OCI-LY3 (cell line): ENCODE measurements around the gene LARGE1.

ENCODE experiments used
- H2AFZ ChIP-seq: fragments of 200-600, 300-600 bp; shearing (Covaris generic); 2 replicates; pipeline ENCODE4 v1.6.0; 2014; ENCODE audit warnings: antibody characterized with exemption, low read depth, low read length
- H3K27ac ChIP-seq: fragments of 200-600, 300-600 bp; sonication (generic); 2 replicates; pipeline ENCODE4 v1.5.1; 2014; ENCODE audit warnings: mild to moderate bottlenecking, low read length, moderate library complexity, mixed read lengths
- H3K27me3 ChIP-seq: fragments of 200-600, 300-600 bp; sonication (generic); 2 replicates; pipeline ENCODE4 v1.6.1; 2014; ENCODE audit warnings: low read depth, low read length, mixed read lengths
- H3K36me3 ChIP-seq: fragments of 200-600, 300-600 bp; sonication (generic); replicated peaks from 2 replicates; pipeline ENCODE3; 2014; ENCODE audit warnings: low read depth, low read length, mixed read lengths
- H3K4me1 ChIP-seq: fragments of 300-600, 200-600 bp; sonication (generic); 2 replicates; pipeline ENCODE4 v1.6.1; 2014; ENCODE audit warnings: low read length, mixed read lengths
- H3K4me2 ChIP-seq: fragments of 200-600, 300-600 bp; sonication (generic); 2 replicates; pipeline ENCODE4 v1.6.1; 2014; ENCODE audit warnings: low read length, mixed read lengths
- H3K4me3 ChIP-seq: fragments of 300-600, 200-600 bp; sonication (generic); 2 replicates; pipeline ENCODE4 v1.5.1; 2014; ENCODE audit warnings: antibody characterized with exemption, mild to moderate bottlenecking, low read length, moderate library complexity
- H3K79me2 ChIP-seq: fragments of 300-600, 200-600 bp; shearing (Covaris generic); 2 replicates; pipeline ENCODE4 v1.6.1; 2014; ENCODE audit warnings: mild to moderate bottlenecking, low read length, mixed read lengths
- H3K9ac ChIP-seq: fragments of 300-600, 200-600 bp; shearing (Covaris generic); 2 replicates; pipeline ENCODE4 v1.6.0; 2014; ENCODE audit warnings: mild to moderate bottlenecking, low read length, moderate library complexity
- H3K9me3 ChIP-seq: fragments of 200-600, 300-600 bp; shearing (Covaris generic); 2 replicates; pipeline ENCODE4 v1.6.1; 2014; ENCODE audit warnings: low read length, mixed read lengths; ENCODE audit not compliant: insufficient read depth
- H4K20me1 ChIP-seq: fragments of 200-600, 300-600 bp; sonication (generic); 2 replicates; pipeline ENCODE4 v1.6.1; 2016; ENCODE audit warnings: low read length, mixed read lengths; ENCODE audit not compliant: insufficient read depth
- CTCF ChIP-seq: fragments of 200-600, 300-600 bp; sonication (generic); IDR thresholded peaks from 2 replicates; pipeline ENCODE4 v1.5.1; 2014; ENCODE audit warnings: antibody characterized with exemption, low read length, low read depth
- EZH2phosphoT487 ChIP-seq: fragments of 200-600 bp; shearing (Covaris generic); IDR thresholded peaks from 2 replicates; pipeline ENCODE4 v1.6.1; 2018; ENCODE audit warnings: antibody characterized with exemption, mixed run types, low read depth

LARGE1 gene

GRCh38 chr22:33328789-33329296 is 591.4 kb downstream of the LARGE1 start:
- no peak overlapping the region for H3K27ac ChIP-seq
- no peaks in the 10 kb centered on the region for H3K27me3 ChIP-seq
- no peak overlapping the region for H2AFZ ChIP-seq
- no peaks in the 10 kb centered on the region for H4K20me1 ChIP-seq
- no peak for TF ChIP-seq EZH2phosphoT487
- TF ChIP-seq CTCF, result no peak
- H3K36me3 ChIP-seq, result peaks cover 4% of the 10 kb centered on the region
- H3K9me3 ChIP-seq, result no peaks in the 10 kb centered on the region
- no peaks in the 10 kb centered on the region for H3K79me2 ChIP-seq
- H3K4me2 ChIP-seq, result no peak overlapping the region
- no peak overlapping the region for H3K4me3 ChIP-seq
- H3K4me1 ChIP-seq, result peaks cover 16% of the 10 kb centered on the region
- no peak overlapping the region for H3K9ac ChIP-seq

- Histone ChIP-seq H3K9me3 (no peaks in the 10 kb centered on the region), H2AFZ (no peak overlapping the region), H3K9ac (no peak overlapping the region), H3K36me3 (peaks cover 1% of the 10 kb centered on the region), H3K4me1 (peaks cover 16% of the 10 kb centered on the region), H3K4me3 (no peak overlapping the region), H3K27ac (no peak overlapping the region), H3K4me2 (no peak overlapping the region), H3K79me2 (no peaks in the 10 kb centered on the region), H4K20me1 (no peaks in the 10 kb centered on the region), H3K27me3 (no peaks in the 10 kb centered on the region)
- TF ChIP-seq EZH2phosphoT487 (no peak), CTCF (no peak)
These were observed 592.9 kb downstream of the LARGE1 start for GRCh38 chr22:33327348-33327860.

DNA sequence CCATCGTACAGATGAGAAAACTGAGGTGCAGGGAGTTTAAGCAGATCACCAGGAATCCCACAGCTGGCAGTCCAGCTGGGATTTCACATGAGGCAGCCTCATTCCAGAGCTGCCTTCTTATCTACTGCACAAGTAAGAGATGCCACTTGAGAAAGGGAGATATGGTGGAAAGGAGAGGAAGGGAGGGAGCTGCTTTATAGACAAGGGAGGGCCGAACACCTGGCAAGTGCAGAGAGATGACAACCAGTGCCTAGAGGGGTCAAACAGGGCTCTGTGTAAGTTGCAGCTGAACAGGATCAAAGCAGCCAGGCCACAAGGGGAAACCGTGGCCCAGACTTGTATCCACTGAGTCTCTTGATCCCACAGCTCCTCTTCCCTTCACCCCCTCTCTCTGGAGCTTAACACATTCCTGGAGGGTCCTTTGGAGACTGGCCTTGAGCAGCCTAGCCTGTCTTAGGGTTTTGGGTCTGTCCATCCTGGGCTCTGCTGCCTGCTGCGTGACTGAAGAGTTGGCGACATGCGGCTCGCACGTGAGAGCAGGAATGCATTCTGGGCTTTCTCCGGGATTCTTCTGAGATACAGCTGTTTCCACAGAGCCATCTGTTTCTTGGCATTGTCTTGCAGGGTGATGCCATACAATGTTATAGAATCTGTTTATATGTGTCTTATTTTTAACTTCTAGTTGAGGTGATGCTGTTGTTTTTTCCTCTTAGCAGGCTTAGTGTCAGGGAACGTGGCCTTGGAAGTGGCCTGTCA is 593.6 kb downstream of the LARGE1 start:
- H3K4me2 ChIP-seq, result peak overlapping the region; percentile 59; the same call in 1 of the 2 replicates
- no peaks in the 10 kb centered on the region for H3K27me3 ChIP-seq
- no peaks in the 10 kb centered on the region for H3K9me3 ChIP-seq
- no peaks in the 10 kb centered on the region for H3K36me3 ChIP-seq
- H3K79me2 ChIP-seq, result no peaks in the 10 kb centered on the region
- H2AFZ ChIP-seq, result no peak overlapping the region
- no peak overlapping the region for H3K27ac ChIP-seq
- TF ChIP-seq EZH2phosphoT487 (no peak), CTCF (no peak)
- no peak overlapping the region for H3K9ac ChIP-seq
- no peak overlapping the region for H3K4me3 ChIP-seq
- H3K4me1 ChIP-seq, result peaks cover 19% of the 10 kb centered on the region
- no peaks in the 10 kb centered on the region for H4K20me1 ChIP-seq

DNA sequence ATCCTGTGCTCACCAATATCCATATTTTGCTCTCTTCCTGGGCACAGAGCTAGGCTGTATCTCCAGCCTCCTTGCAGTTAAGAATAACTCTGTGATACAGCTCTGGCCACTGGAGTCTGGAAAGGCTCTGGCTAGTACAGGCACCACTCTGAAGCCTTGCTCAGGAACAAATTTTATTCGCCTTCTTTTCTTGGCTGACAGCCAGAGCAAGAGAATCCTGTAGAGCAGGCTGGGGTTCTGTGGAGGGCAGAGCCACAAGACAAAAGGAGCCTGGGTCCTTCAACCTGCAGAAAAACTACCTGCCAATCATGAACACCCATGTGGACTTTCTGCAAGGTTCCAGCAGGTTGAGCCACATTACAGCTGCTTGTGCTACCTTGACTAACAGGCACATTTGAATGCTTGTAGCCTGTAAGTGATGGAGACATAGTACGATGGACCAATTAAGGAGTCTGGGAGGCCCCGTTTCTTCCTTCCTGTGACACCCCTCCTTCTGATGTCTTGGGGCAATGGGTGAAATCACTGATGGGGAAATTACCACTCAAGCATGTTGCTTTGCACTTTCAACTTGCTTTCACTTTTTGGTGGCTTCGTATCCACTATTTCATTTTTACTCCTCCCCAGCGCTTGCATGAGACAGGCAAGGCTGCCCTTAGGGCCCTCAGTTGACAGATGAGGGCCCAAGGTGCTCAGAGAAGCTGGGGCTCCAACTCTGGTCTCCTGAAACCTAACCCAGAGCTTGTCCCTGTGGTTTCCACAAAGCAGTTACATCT is 594.9 kb downstream of the LARGE1 start:
- Histone ChIP-seq H3K4me2 (peak overlapping the region; percentile 59), H3K79me2 (no peaks in the 10 kb centered on the region), H3K9ac (0 out of 2 replicates have a peak overlapping the region, but pooled peaks have one; percentile 12), H3K27me3 (no peaks in the 10 kb centered on the region), H4K20me1 (no peaks in the 10 kb centered on the region), H3K4me3 (peak overlapping the region; percentile 14; the same call in 1 of the 2 replicates), H3K9me3 (no peaks in the 10 kb centered on the region), H2AFZ (no peak overlapping the region), H3K4me1 (peaks cover 32% of the 10 kb centered on the region), H3K27ac (peak overlapping the region; percentile 6; the same call in 1 of the 2 replicates), H3K36me3 (no peaks in the 10 kb centered on the region)
- no peak for TF ChIP-seq EZH2phosphoT487
- no peak for TF ChIP-seq CTCF
